Measurements from ENCODE around the gene CD34.
A peak's percentile ranks its signal among the peaks of the same experiment; 100 is the strongest.
"Not testable (repeated sequence)": the region's sequence is repeated elsewhere in the genome, so short reads cannot be mapped to it uniquely, and the experiment has no call there.

The CD34 gene

DNA sequence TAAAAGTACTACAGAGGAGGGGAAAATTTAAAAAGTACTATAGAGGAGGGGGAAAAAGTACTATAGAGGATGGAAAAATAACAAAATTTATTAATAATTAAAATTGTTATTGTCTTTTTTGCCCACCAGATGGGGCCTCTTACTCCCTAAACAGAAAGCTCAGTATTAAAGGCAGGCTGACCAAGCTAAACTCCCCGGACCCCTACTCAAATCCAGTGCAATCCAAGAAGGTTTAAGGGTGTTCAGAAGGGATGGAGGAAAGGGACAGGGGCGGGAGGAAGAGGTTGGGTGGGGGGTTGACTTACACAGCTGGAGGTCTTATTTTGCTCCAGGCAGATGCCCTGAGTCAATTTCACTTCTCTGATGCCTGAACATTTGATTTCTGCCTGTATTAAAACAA lies 13.7 kb downstream of the CD34 start:
- DNase-seq = no peak

DNA sequence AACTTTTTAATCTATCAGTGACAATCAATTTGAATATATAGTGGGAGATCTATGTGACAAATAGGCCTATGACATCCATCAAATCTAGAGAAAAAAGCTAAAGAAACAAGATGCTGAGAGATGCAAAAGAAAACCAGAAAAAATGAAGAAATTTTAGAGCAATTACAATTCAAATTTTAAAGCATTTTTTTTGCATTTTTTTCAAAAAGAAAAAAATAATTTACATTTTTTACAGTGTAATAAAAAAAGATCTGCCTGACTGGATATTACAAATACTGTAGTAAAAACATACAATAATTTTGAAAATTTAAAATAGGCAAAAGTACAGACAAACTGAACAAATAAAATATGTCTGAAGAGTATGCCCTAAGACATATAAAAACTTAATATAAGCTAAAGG lies 14.4 kb downstream of the CD34 start:
- no peak for DNase-seq

DNA sequence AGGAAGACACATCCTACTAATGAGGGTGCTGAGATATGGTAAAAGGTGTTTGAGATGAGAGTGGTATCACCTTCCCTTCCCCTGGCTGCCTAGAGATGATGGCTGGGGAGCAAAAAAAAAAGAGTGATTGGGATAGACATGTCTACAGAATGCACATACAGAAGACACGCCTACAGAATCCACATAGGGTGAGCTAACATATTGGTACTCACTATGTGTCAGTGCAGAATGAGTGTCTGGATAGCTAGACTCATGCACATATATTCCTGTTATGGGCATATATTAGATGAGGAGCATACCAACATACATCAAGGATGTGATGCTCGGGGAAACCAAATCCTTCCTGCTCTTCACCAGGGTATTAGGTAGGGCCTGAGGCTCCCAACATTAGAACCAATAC lies 16.2 kb downstream of the CD34 start:
- DNase-seq = no peak

DNA sequence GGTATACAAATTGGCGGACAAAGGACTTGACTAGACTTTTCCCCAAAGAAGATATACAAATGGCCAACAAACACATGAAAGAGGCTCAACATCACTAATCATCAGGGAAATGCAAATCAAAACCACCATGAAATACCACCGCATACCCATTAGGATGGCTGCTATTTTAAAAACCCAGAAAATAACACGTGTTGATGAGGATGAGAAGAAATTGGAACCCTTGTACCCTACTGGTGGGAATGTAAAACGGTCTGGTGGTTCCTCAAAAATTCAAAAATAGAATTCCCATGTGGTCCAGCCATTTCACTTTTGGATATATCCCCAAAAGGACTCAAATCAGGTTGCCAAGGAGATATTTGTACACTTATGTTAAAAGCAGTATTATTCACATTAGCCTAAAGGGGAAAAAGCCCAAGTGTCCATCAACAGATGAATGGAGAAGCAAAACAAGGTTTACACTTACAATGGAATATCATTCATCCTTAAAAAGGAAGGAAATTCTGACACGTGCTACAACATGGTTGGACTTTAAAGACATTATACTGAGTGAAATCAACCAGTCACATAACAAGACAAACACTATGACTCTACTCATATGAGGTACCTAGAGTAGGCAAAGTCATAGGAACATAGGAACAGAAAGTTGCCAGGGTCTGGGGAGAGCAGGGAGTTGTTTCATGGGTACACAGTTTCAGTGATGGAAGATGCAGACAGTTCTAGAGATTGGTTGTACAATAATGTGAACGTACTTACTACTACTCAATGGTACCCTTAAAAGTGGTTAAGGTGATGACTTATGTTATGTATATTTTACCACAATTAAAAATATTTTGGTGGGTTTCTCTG lies 17.0 kb downstream of the CD34 start:
- no peak for DNase-seq

DNA sequence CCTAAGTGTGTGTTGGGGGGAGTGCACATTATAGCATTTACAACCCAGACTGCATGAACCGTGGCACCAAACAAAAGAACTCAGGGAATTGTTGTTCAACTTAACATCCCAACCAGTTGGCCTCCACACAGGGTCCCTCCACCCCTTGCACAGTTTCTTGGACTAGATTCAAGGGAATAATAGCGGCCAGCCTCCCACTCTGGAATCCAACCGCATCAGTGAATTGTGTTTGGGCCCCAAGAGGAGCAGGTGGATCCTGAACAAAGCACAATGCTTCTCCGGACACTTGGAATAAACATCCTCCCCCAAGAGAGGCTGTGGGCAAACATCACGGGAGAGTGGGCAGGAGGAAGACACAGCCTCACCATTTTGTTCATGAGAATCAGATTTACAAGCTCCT lies 18.2 kb downstream of the CD34 start:
- no peak for DNase-seq

DNA sequence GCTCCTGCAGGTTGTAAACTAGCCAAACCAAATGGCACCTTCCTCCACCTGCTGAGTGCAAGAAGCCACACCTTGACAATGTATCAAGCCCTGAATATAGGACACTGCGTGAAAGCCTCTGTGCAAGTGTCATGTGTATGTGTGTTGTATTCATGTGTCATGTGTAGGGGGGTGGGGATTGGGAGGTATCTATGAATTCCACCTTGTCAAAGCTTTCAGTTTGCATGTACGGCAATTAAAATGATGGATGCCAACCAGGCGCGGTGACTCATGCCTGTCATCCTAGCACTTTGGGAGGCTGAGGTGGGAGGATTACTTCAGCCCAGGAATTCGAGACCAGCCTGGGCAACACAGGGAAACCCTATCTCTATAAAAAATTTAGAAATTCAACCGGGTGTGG lies 19.8 kb downstream of the CD34 start:
- no peak for DNase-seq

DNA sequence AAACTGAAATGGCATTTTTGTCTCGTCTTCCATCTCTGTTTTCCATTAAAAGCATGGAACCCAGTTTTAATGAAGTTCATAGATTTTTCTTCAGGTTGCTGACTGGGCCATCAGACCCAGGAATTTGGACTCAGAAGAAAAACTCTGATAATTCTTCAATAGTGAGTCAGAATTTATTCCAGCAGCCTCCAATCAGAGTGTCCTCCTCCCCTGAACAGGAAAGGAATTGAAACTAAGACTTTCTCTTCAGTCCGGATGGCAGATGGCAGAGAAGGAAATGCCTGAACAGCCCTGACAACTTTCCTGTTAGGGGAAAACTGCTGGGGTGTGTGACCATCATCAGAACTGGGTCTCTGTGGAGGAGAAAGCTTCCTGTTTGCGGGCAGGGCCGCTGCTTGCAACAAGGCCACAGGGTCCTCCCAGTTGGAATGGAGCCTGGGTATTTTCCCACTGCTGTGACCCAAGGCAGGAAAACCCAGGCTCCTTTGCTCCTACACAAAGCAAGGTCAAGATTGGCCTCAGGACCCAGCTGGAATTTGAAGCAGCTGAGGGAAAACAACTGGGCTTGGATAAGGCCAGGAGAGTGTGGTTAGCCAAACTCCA lies 20.7 kb downstream of the CD34 start:
- peak; percentile 16 for DNase-seq

DNA sequence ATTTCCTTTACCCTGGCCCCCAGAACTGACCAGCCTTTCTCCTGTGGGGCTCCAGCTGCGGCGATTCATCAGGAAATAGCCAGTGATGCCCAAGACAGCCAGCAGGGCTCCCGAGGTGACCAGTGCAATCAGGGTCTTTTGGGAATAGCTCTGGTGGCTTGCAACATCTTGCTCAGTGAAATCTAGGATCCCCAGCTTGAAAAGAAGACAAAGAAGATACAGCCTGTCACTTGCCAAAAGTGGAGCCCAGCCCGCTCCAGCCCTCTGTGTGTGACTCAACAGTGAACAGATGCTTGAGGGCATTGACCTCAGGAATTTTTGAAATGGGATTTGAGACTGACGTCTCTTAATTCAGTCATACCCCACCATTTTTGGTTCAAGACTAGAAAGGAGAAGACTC lies 22.3 kb downstream of the CD34 start:
- DNase-seq = no peak

DNA sequence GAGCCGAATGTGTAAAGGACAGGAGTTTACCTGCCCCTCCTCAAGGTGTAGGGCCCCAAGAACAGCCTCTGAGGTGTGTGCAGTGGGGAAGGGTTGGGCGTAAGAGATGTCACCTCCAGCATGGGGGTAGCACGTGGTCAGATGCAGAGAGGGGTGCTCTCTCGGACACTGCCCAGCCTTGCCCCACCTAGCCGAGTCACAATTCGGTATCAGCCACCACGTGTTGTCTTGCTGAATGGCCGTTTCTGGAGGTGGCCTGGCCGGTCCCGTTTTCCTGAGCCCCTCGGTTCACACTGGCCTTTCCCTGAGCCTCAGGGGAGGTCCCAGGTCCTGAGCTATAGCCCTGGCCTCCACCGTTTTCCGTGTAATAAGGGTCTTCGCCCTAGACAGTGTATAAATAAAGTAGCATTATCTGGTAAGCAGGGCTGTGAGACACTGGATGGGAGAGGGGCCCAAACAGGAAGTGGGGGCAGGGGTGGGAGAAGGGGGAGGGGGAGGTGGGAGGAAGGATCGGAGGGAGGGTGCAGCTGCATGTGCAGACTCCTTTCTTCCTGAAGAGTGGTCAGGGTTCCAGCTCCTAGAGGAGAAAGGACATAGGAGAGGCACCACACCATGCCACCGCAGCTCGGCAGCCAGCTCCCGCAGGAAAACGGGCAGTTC lies 23.3 kb downstream of the CD34 start:
- no peak for DNase-seq

DNA sequence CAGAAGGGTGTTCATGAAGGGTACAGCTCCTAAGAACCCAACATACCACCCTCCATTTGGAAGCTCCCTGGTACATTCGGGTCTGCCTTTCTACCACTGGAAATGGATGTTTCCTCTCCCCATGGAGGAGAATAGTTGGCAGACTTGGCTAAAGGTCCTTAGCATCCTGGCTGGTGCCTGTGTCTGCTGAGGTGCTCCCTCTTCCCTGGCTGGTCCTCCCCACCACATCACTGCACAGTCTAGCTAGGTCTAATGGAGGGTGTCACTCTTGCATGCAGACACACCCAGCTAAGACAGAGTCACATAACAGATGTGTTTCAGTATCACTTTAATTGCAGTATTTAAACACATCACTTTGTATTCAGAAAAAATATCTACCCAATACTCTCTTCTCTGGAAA lies 24.7 kb downstream of the CD34 start:
- no peak for DNase-seq

DNA sequence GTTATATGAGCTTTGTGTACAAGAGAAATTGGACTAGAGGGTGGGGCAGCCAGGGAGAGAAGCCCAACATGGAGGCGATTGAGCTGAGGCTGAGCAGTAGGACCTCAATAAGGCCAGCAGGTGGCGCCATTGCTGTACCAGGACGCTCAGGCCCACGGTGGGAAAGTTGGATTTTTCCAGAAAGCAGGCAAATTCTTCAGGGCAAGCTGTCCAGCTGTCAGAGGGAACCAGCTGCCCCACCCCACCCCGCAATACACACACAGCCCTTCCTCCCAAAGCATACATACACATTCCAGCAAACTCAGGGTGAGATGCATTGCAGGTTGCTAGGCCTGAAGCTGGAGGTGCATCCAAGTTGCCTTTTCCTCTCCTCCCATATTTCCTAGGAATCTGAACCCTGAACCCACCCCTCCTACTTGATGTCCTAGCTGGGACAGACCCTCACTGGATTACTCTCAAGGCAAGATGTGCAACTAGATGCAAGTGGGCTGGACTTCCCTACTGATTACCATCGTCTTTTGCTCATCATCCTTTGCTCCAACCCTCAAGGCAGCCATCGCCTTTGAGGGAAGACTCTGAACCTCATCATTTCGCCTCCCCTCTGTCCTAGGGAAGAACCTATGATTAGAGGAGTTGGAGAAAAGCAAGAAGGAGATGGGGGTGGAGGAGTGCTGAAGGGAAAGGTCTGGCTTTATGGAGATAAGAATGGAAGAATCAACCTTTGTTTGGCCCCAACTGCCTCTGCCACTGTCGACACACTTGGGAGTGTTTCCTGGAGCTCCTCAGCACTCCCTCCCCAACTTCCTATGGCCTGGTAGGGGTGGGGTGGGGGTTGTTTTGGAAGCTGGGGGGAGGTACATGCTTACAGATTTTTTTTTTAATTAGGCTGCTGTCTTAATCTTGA lies 25.5 kb downstream of the CD34 start:
- peak; percentile 85 for DNase-seq

DNA sequence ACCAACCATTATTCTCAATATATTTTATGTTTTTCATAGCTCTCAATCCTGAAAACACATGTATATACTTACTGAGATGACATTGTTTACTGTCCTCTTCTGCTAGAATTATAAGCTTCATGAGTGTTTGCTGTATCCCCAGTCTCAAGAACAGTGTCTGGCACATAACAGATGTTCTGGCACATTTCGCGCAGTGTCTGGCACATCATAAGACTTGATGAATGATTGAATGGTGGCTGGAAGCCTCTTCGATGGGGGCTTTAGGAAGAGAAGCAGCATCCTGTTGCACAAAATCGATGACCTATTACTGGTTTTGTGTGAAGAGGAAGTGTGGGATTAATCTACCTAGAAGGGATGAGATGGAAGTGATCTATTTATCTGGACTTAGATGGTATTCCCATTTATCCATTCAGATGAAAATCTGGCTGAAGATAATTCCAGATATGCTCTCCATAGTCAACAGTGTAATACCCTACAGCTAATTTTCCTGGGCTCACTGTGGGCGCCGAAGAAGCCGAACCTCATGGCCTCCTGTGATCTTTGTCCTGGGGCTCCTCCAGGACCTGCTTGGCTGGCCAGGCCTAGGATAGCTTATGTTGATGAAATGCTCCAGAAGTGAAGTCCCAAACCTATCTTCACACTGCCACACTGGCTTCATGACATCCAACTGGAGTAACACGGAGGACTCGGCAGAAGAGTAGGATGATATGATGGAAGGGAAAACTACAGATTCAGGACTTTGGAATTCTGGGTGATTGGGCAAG lies 26.5 kb downstream of the CD34 start:
- DNase-seq = no peak

DNA sequence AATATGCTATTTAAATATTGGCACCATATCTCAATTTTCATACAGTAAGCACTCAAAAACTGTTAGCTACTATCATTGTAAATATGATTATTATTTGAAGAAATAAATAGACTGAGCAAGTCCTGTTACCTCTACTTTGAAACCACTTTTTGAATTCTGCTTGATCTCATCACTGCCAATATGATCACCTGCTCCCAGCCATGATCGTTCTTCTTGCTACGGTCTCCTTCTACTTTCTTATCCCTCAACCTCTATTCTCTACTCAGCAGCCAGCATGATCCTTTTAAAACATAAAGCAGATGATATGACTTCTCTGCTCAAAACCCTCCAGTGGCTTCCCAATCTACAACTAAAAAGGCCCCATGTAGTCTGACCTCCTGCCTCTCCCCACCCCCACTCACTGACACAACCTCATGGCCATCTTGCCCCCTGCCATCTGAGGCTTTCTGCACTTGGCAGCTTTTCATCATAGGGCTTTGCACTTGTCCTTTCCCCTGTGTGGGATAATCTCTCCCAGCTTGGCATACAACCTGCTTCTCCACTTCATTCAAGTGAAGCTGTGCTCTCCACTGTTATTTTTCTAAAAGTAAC lies 27.2 kb downstream of the CD34 start:
- DNase-seq = no peak

DNA sequence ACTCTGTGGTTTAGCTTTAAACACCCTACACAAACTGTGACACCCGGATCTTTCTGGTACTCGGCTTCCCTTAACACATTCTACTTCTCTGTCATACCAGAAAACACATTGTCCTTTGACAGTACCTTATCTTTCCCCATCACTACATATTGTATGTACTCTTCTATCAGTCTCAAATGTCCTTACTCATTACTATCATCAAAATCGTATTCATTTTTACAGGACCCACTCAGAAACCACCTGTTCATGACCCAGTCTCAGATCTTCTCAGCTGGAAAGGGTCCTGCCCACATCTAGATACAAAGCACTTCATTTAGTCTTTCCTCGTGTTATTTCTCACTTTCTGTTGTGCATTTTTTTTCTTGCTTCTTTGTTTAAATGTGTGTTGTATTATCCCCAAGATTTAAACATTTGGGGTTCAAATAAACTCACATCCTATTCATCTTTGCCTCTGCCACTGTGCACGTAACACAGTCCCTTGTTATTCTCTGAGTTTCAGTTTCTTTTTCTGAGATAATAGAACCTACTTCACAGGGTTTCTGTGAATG lies 27.7 kb downstream of the CD34 start:
- no peak for DNase-seq

DNA sequence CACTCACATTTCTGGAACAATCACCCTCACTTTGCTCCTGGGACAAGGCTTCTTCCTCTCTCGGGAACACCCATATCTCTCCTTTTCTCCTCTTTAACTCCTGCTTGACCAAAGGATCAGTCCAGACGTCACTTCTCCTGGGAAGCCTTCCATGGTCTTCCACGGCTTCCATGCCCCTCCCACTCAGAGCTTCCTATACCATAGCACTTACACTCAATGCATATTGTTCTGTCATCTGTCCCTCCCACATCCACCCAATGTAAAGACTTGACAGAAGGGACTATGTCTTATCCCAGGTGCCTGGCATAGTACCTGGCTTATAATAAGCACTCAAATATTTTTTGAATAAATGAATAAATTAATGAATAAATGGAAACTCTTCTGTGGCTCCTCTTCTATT lies 28.2 kb downstream of the CD34 start:
- DNase-seq = no peak

DNA sequence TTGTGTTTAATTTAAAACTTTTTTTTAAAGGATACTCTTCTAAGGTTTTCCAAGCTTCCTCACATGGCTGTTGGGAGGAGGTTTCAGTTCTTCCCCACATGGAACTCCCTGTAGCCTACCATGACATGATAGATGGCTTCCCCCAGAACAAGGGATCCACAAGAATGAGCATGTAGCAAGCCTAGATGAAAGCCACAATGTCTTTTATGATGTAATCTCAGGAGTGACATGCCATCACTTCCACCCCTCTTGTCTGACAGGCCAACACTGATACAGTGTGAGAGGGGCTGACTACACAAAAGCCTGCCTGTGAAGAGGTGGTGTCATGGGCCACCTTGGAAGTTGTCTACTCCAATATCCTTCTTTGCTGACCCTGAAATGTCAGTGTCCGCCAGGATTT lies 32.0 kb downstream of the CD34 start:
- no peak for DNase-seq

DNA sequence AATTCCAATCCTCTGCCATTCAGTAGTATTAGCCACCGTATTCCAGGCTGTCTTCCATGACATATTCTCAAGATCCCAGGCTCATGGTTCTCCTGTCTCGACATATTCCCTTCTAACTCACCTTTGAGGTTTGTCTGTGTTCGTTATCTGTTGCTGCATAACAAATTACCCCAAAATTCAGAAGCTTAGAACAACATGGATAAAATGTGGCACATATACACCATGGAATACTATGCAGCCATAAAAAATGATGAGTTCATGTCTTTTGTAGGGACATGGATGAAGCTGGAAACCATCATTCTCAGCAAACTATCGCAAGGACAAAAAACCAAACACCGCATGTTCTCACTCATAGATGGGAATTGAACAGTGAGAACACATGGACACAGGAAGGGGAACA lies 33.0 kb downstream of the CD34 start:
- DNase-seq = not testable (repeated sequence)

DNA sequence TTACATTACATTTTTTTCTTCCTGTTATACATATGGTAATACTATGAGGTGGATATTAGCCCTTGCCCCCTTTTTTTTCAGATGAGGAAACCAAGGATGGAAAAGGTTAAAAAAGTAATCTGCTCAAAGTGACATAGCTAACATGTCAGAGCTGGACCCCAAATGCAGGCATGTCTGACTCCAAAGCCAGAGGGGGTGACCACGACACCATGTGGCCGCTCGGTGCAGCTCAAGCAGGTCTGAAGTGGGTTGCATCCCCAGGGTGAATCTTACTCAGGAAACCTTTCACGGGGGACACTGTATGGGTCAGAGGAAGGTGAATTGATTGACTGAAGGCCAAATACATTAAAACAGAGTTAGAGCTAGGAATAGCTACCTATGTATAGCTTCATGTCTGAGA lies 34.8 kb downstream of the CD34 start:
- no peak for DNase-seq

DNA sequence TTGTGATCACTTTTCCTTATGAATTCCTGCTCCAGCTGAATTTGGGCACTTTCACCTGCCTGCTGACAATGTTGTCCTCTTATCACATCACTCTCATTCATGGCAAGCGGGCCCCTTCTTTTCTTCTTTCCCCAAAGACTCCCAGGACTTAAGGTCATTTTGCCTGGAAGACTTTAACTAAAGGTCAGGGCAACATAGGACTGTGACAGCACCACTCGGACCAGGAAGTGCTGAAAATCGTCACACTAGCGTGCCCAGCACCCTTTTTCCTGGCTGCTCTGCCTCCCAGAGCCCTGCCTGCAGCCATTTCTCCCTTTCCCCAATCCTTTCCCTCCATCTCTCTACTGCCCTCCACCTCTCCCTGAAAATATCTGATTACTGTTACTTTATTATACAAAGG lies 35.4 kb downstream of the CD34 start:
- DNase-seq = no peak

DNA sequence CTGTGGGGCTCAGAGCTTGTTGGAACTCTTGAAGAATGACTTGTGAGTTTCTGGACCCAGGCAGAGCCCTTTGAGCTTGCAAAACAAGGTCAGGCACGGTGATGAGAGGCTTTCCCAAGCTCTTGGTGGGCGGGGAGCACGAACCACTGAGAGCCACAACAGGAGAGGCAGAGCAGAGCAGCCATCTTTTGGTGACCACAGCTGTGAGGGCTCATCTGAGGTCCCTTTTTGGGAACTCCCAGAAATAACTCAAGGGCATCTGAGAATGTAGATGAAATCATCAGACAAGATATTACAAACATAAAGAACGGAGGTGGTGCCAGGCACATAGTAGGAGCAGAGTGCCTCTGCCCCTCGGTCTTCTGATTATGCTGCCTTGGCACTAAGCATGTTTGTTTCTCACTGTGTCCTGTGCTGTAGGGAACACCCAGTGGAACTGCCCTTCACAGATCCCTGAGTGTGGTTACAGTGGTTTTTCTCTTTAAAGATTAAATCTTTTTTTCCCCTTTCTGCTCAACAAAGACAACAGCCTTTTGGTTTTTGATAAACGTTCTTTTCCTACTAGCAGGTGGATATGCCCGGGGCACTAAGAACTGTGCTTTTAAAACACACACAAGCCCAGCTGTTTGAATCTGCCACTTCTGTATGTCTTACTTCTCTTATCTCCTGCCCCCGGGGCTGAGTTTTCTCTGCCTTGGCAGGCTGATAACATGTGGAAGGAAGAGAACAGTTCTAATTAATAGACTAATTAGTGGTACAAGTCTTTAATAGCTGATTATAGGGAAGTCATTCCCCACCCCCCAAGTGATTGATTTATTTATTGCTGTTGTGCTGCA lies 37.7 kb downstream of the CD34 start:
- no peak for DNase-seq

DNA sequence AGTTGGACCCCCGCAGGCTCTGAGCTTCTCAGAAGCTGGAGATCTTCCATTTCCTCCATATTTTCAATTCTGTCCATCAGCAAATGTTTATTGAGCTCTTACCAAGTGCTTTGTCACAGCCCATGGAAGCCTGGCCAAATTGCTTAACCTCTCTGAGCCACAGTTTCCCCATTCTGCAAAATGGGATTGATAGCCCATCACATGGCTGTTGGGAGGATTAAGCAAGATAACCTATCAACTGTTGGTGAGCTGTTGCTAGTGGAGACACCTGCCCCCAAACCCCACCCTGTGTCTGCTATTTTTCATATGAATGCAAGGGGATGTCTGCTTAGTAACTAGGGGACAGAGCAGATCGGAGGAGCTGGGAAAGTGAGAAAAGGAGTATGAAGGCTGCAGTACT lies 38.3 kb downstream of the CD34 start:
- DNase-seq = no peak

Measured in midbrain (tissue), 1 donor.